Measurements from ENCODE around the gene KCNJ6.

KCNJ6 gene, protein sequence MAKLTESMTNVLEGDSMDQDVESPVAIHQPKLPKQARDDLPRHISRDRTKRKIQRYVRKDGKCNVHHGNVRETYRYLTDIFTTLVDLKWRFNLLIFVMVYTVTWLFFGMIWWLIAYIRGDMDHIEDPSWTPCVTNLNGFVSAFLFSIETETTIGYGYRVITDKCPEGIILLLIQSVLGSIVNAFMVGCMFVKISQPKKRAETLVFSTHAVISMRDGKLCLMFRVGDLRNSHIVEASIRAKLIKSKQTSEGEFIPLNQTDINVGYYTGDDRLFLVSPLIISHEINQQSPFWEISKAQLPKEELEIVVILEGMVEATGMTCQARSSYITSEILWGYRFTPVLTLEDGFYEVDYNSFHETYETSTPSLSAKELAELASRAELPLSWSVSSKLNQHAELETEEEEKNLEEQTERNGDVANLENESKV

DNA sequence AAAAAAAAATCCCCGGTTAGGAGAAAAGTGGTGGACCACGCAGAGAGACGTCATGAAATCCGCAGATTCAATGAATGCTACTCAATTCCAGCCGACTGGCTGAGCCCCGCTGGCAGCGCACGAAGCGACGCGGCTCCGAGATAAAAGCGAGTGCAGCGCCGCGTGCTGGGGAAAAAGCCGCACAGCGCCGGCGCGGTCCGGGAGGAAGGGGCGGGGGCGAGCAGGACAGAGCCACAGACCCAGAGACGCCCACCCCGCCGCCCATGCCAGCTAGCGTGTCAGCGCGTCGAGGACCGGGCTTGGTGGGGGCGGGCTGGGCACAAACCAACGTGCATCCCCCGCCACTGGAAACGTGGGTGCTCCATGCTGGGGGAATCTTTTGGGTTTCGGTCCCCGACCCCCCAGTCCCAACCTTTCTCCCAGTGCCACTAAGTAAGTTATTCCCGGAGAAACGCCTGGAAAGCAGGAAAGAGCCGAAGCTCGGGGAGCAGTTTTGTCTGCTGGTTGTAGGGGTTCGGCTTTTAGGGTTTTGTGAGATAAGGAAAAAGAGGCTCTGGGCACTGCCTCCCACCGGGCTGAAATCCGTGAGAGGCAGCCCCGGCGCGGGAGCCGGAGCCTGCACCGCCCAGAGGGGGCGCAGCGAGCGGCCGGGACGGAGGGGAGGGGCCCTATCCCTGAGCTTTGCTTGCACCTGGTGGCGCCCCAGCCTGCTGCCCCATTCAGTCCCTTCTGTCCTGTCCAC lies at the start of gene KCNJ6:
Gene KCNJ6, minus strand, starts transcription at position 148 of the 742 bp plus-strand sequence. CDS start 75,775 bp downstream, outside the sequence.
- TF ChIP-seq GATA1 (IDR thresholded peaks at IDR 0.05; ENCODE audit: low read depth, low read length) (no peak), POLR2A (IDR thresholded peaks at IDR 0.05; ENCODE audit: low read length) (no peak)
- DNase-seq = peak; percentile 4 to 14

DNA sequence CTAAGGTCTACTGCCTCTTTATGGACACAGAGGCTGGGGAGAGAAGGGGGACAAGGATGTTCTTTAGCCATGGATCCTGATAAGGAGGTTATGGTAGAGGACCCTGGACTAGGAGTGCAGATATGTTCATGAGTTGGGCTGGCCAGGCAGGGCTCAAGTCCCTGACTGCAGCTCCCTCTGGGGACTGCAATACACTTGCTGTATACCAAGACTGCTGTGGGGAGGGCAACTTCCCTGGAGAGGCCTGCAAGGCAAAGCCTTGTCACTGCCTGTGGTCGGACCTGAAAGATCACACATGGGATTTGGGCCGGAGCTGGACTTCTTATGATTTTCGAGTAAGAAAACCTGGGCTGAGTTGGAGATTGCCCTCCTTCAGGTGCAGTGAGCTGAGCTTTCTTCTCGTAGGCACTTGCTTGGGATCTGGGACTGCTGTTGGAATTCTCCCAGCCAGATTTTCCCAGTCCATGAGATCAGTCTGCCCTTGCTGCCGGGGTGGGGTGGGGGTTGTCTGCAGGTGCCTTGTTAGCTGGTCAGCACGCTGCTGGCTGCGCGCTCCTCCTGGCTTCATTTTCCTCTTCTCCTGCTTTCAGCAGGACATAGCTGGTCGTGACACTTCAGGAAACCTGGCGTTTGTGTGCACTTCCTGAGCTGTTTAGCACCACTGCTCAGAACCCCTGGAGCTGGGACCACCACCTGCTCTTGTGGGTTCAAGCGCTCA lies 49.0 kb upstream of the KCNJ6 start:
- no peak for DNase-seq
- TF ChIP-seq POLR2A (IDR thresholded peaks at IDR 0.05; ENCODE audit: low read length) (no peak), GATA1 (IDR thresholded peaks at IDR 0.05; ENCODE audit: low read depth, low read length) (no peak)

DNA sequence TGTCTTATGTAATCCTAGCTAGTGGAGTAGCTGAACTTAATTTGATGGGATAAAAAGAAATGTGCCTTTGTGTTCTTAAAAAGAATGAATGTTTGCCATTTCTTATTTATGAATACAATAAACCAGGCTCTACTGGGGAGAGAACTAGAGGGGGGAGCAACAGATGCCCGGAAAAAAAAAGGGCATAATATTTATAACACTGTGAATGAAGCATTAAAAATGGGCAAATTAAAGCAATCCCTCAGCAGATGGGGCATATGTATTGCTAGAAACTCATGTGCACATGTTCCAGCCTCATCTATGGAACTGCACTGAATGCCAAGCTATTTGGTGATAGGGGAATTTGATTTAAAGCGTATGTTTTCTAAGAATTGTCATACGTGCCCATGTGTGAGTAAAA lies 42.3 kb upstream of the KCNJ6 start:
- DNase-seq = no peak
- no peak for TF ChIP-seq POLR2A (IDR thresholded peaks at IDR 0.05; ENCODE audit: low read length)
- no peak for TF ChIP-seq GATA1 (IDR thresholded peaks at IDR 0.05; ENCODE audit: low read depth, low read length)

DNA sequence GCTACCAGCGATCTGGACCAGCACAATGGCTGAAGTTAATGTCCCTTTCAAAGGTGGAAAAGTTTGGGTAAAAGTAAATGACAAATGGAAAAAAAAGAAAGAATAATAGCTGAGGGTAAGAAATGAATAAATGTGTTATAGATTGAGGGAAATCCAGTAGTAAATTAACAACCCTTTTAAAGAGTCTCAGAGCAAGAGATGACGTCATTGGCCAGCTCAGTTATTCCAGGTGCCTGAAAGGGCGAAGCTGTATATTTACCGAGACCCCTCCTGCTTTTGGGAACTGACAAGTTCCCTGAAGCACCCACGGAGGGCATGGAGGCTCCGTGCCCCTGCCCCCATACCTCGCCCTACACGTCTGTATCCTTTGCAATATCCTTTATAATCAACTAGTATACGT lies 40.5 kb upstream of the KCNJ6 start:
- DNase-seq = no peak
- TF ChIP-seq GATA1 (IDR thresholded peaks at IDR 0.05; ENCODE audit: low read depth, low read length) = no peak
- no peak for TF ChIP-seq POLR2A (IDR thresholded peaks at IDR 0.05; ENCODE audit: low read length)

DNA sequence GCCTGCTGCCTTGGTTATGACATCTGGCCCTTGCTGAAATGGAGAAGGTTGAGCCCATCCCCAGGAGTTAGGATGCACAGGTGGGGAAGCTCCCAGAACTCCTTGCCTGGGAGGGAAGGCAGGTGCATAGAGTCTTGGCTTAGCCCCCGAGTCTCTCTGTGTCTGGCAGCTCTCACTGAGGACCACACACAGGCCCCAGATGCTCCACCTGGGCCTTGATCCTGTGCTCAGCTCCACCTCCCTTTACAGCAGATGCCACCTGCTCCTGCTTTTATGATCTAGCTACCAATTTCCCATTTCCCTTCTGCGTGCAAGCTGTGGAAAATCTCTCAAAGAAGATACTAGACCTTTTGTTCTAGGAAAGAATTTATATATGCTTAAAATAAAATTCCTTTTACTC lies 28.8 kb upstream of the KCNJ6 start:
- no peak for DNase-seq
- TF ChIP-seq GATA1 (IDR thresholded peaks at IDR 0.05; ENCODE audit: low read depth, low read length) (no peak), POLR2A (IDR thresholded peaks at IDR 0.05; ENCODE audit: low read length) (no peak)

DNA sequence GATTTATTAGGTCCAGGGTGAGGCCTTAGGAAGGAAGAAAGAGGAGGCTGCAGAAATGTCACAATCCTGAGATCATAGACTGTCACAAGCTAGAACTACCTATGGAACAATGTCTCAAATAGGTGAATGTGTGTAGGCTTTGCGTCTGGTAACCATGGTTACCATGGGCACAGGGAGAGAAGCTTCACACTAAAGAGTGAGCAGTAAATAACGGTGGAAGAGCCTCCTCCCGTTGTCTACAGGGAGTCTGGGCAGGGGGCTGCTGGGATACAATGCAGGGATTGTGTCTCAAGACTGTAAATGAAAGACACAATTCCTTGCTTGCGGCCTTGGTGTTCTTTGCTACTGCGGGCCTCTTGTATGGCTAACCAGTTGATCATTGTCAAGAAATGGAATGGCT lies 28.2 kb upstream of the KCNJ6 start:
- TF ChIP-seq POLR2A (IDR thresholded peaks at IDR 0.05; ENCODE audit: low read length) (no peak), GATA1 (IDR thresholded peaks at IDR 0.05; ENCODE audit: low read depth, low read length) (no peak)
- DNase-seq = no peak

DNA sequence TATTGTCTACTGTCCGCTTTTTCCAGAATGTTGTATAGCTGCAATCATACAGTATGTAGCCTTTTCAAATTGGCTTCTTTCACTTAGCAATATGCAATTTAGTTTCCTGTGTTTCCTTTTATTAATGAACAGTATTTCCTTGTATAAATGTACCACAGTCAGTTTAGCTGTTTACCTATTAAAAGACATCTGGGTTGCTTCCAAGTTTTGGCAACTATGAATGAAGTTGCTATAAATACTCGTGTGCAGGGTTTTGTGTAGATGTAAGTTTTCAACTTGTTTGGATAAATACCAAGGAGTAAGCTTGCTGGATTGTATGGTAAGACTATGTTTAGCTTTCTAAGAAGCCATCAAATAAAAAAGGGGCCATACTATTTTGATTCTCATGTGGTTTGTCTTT lies 24.4 kb upstream of the KCNJ6 start:
- TF ChIP-seq GATA1 (IDR thresholded peaks at IDR 0.05; ENCODE audit: low read depth, low read length) = no peak
- no peak for TF ChIP-seq POLR2A (IDR thresholded peaks at IDR 0.05; ENCODE audit: low read length)
- DNase-seq = no peak

DNA sequence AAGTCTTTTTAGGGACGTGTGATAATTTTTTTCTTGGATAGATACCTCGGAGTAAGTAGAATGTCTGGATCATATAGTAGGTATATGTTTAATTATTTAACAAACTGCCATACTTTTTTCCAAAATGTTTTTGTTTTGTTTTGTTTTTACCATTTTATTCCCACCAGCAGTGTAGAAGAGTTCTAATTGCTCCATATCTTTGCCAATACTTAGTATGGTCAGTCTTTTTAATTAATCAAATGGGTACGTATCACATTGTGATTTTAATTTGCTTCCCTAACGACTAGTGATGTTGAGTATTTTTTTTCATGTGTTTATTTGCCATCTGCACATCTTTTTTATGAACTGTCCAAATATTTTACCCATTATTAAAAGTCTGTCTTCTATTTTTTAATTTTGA lies 23.6 kb upstream of the KCNJ6 start:
- TF ChIP-seq GATA1 (IDR thresholded peaks at IDR 0.05; ENCODE audit: low read depth, low read length) = no peak
- no peak for TF ChIP-seq POLR2A (IDR thresholded peaks at IDR 0.05; ENCODE audit: low read length)
- DNase-seq = no peak

DNA sequence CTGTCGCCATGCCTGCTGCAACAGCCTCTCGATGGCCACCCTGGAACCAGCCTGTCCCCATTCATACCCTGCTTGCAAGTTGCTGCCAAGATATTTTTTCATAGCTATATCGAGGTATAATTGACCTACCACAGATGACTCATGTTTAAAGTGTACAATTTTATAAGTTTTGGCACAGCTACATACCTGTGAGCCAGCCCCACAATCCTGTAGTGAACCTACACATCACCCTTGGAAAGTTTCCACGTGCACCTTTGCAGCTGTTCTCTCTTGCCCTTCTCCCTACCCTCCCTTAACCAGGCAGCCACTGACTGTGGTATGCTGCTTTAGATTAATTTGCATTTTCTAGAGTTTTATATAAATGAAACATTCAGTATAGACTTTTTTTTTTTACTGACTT lies 23.0 kb upstream of the KCNJ6 start:
- no peak for TF ChIP-seq POLR2A (IDR thresholded peaks at IDR 0.05; ENCODE audit: low read length)
- TF ChIP-seq GATA1 (IDR thresholded peaks at IDR 0.05; ENCODE audit: low read depth, low read length) = no peak
- DNase-seq = no peak

DNA sequence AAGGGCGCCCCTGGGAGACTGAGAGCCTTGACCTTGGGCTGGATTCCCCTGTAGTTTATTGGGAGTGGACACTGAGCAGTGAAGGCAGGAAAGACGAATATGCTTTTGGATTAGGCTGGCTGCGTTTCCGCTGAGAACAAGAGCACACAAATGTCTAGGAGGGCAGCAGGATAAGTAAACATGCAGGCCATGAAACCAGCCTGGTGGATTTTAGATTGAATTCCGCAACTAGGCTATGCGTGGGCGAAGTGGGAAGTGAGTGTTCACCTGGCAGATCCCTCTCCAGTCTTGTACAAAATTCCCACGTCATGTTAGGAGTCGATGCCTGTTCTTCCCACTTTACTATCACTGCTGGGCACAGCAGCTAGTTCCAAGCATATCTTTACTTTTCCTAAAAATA lies 21.4 kb upstream of the KCNJ6 start:
- TF ChIP-seq POLR2A (IDR thresholded peaks at IDR 0.05; ENCODE audit: low read length) (no peak), GATA1 (IDR thresholded peaks at IDR 0.05; ENCODE audit: low read depth, low read length) (no peak)
- DNase-seq = no peak

DNA sequence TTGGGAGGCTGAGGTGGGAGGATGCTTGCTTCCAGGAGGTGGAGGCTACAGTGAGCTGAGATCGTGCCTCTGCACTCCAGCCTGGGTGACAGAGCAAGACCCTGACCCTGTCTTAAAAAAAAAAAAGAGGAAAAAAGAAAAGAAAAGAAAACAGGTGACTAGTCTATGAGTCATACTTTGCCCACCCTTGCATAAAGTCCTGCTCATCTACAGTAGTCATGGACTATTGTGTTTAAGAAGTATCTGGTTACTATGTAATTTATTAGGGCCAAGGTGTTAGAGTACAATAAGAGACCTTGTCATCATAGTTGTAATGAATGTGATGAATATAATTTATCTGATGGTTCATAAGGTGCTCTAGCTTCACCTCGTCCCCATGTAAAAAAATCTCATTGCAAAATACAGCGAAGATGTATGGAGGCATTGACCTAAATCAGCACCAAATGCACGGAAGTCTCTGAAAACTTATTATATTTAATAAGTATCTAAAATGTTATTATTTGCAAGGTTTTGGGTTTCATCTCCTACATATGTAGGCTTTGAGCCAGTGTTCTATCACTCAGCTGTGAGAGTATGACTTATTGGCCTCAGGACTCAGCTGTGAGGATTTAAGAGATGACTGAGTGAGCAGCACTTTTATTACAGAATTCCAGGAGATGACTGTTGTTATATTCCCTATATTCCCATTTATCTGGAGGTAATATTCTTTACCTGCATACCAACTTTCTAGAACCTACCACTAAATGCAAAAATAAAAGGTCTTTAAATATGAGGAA lies 19.9 kb upstream of the KCNJ6 start:
- no peak for DNase-seq
- TF ChIP-seq GATA1 (IDR thresholded peaks at IDR 0.05; ENCODE audit: low read depth, low read length) = no peak
- no peak for TF ChIP-seq POLR2A (IDR thresholded peaks at IDR 0.05; ENCODE audit: low read length)

DNA sequence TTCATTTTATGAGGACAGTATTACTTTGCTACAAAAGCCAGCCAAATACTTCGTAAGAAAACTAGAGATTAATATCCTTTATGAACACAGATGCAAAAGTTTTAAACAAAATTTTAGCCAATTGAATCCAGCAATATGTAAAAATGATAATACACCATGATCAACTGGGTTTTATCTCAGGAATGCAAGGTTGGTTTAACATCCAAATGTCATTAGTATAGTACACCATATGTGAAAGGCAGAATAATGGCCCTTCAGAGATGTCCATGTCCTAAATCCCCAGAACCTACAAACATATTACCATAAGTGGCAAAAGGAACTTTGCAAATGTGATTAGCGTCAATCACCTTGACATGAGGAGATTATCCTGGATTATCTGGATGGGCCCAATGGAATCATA lies 16.7 kb upstream of the KCNJ6 start:
- no peak for TF ChIP-seq GATA1 (IDR thresholded peaks at IDR 0.05; ENCODE audit: low read depth, low read length)
- no peak for TF ChIP-seq POLR2A (IDR thresholded peaks at IDR 0.05; ENCODE audit: low read length)
- no peak for DNase-seq

DNA sequence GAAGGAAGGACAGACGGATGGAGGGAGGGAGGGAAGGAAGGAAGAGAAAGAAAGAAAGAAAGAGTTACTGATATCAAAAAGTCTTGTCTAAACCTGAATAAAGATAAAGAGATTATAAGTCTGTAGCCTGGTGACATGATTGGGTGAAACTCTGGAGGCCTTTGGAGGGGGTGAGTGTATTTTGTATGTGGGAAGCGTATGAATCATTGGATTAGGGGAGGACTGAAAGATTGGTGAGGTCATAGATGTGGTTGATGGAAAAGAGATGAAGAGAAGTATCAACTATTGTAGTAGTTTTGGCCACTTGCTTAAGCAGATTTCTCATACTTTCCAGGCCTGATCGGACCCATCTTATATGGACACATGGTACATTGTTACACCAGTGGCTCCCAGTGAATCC lies 11.5 kb upstream of the KCNJ6 start:
- no peak for TF ChIP-seq GATA1 (IDR thresholded peaks at IDR 0.05; ENCODE audit: low read depth, low read length)
- TF ChIP-seq POLR2A (IDR thresholded peaks at IDR 0.05; ENCODE audit: low read length) = no peak
- DNase-seq = no peak

Measured in erythroblast (primary cell).